GM19468 (cell line): ENCODE measurements around the gene CDH8.
"Not testable (repeated sequence)": the region's sequence is repeated elsewhere in the genome, so short reads cannot be mapped to it uniquely, and the experiment has no call there.

ENCODE experiments used
- ATAC-seq: cut with Tn5 transposase; IDR thresholded peaks from one replicate; pipeline ENCODE4 v1.9.1; 2021; ENCODE audit warnings: mild to moderate bottlenecking, moderate library complexity, moderate number of reproducible peaks; ENCODE audit not compliant: unreplicated experiment; ENCODE audit errors: extremely low read depth

Gene CDH8

GRCh38 chr16:61801217-61801616 lies 235.0 kb downstream of the CDH8 start:
- ATAC-seq, result not testable (repeated sequence)

GRCh38 chr16:61798741-61799140 lies 237.5 kb downstream of the CDH8 start:
- ATAC-seq, result no peak

GRCh38 chr16:61797961-61798507 lies 238.2 kb downstream of the CDH8 start:
- no peak for ATAC-seq

GRCh38 chr16:61797296-61797795 lies 238.9 kb downstream of the CDH8 start:
- ATAC-seq, result no peak

- no peak for ATAC-seq
Observed at GRCh38 chr16:61792194-61792909, 243.9 kb downstream of the CDH8 start.

GRCh38 chr16:61791464-61791863 lies 244.8 kb downstream of the CDH8 start:
- no peak for ATAC-seq

GRCh38 chr16:61781855-61782254 lies 254.4 kb downstream of the CDH8 start:
- not testable (repeated sequence) for ATAC-seq

GRCh38 chr16:61780161-61780560 lies 256.1 kb downstream of the CDH8 start:
- ATAC-seq, result no peak

- ATAC-seq, result no peak
Observed at GRCh38 chr16:61770301-61770700, 265.9 kb downstream of the CDH8 start.

- no peak for ATAC-seq
Observed at GRCh38 chr16:61763991-61764390, 272.2 kb downstream of the CDH8 start.

GRCh38 chr16:61763013-61763412 lies 273.2 kb downstream of the CDH8 start:
- ATAC-seq, result no peak

GRCh38 chr16:61730997-61731396 lies 305.2 kb downstream of the CDH8 start:
- ATAC-seq, result no peak

GRCh38 chr16:61726701-61727100 lies 309.5 kb downstream of the CDH8 start:
- ATAC-seq, result no peak

GRCh38 chr16:61726125-61726524 lies 310.1 kb downstream of the CDH8 start:
- no peak for ATAC-seq

GRCh38 chr16:61721544-61721943 lies 314.7 kb downstream of the CDH8 start:
- ATAC-seq, result no peak

GRCh38 chr16:61715393-61715792 lies 320.8 kb downstream of the CDH8 start:
- ATAC-seq, result no peak

GRCh38 chr16:61713787-61714186 lies 322.5 kb downstream of the CDH8 start:
- ATAC-seq, result no peak

GRCh38 chr16:61699640-61700039 lies 336.6 kb downstream of the CDH8 start:
- not testable (repeated sequence) for ATAC-seq

- no peak for ATAC-seq
Observed at GRCh38 chr16:61684541-61684940, 351.7 kb downstream of the CDH8 start.

GRCh38 chr16:61681673-61682072 lies 354.6 kb downstream of the CDH8 start:
- no peak for ATAC-seq

- ATAC-seq, result no peak
Observed at GRCh38 chr16:61681124-61681523, 355.1 kb downstream of the CDH8 start.

- no peak for ATAC-seq
Observed at GRCh38 chr16:61678182-61678581, 358.1 kb downstream of the CDH8 start.
